HFFc6 (cell line): Measurements from ENCODE around the gene AKR7A2. TPM values are rescaled to one million over a fixed set of nuclear protein-coding genes. Genes with fewer than 3 reads are reported as not detected.

Source experiments
- DNase-seq: peaks from one replicate; pipeline ENCODE4 v3.0.0-alpha.2; 2018
- H3K27ac Mint-ChIP-seq: 2 replicates; pipeline ENCODE4 v1.8.0; 2020; ENCODE audit warnings: mild to moderate bottlenecking, mixed read lengths
- H3K27me3 Mint-ChIP-seq: 2 replicates; pipeline ENCODE4 v1.8.0; 2021; ENCODE audit warnings: mild to moderate bottlenecking, moderate library complexity, mixed read lengths; ENCODE audit not compliant: insufficient read depth
- H3K36me3 Mint-ChIP-seq: 2 replicates; pipeline ENCODE4 v1.8.0; 2021; ENCODE audit warnings: low read depth, mixed read lengths
- H3K4me1 Mint-ChIP-seq: 2 replicates; pipeline ENCODE4 v1.8.0; 2020; ENCODE audit warnings: low read depth, mixed read lengths
- H3K4me3 Mint-ChIP-seq: 2 replicates; pipeline ENCODE4 v1.8.0; 2020; ENCODE audit warnings: mild to moderate bottlenecking, moderate library complexity, mixed read lengths
- H3K9me3 Mint-ChIP-seq: 2 replicates; pipeline ENCODE4 v1.8.0; 2020; ENCODE audit warnings: mild to moderate bottlenecking, mixed read lengths
- total RNA-seq, 6 experiments: library from RNA; stranded (reverse); fragmentation: NEBNext Ultra II Directional; extraction: Animal tissue kit (Norgen Biotek cat#: 25700); gene quantifications; 2 replicates in 1 of 6; 3 replicates in 5 of 6; pipeline ENCODE4 v1.2.3, GENCODE V29; 2021
- TF ChIP-seq, protein P1 (sequence below): fragments of 200-600 bp; sonication (generic); IDR thresholded peaks from 2 replicates; pipeline ENCODE4 v1.5.0; 2021; ENCODE audit warnings: antibody characterized with exemption, mild to moderate bottlenecking

AKR7A2 gene
- total RNA-seq, 6 experiments from 2014 or later: 62.8 to 74.2 (median 69.4) TPM

DNA sequence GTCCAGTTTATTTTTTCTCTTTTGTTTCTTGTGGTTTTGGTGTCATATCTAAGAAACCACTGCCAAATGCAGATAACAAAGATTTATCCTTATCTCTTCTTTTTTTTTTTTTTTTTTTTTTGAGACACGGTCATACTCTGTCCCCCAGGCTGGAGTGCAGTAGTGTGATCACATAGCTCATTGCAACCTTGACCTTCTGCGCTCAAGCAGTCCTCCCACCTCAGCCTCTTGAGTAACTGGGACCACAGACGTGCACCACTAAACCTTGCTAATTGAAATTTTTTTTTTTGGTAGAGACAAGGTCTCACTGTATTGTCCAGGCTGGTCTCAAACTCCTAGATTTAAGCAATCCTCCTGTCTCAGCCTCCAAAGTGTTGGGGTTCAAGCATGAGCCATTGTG, 9.1 kb upstream of the AKR7A2 start:
- Mint-ChIP-seq H3K27ac (no peak overlapping the region), H3K36me3 (peaks cover 13% of the 10 kb centered on the region; the same call in 1 of the 2 replicates), H3K4me3 (no peak overlapping the region), H3K4me1 (peaks cover 10% of the 10 kb centered on the region), H3K9me3 (no peaks in the 10 kb centered on the region), H3K27me3 (peaks cover 11% of the 10 kb centered on the region)
- TF ChIP-seq, protein P1, sequence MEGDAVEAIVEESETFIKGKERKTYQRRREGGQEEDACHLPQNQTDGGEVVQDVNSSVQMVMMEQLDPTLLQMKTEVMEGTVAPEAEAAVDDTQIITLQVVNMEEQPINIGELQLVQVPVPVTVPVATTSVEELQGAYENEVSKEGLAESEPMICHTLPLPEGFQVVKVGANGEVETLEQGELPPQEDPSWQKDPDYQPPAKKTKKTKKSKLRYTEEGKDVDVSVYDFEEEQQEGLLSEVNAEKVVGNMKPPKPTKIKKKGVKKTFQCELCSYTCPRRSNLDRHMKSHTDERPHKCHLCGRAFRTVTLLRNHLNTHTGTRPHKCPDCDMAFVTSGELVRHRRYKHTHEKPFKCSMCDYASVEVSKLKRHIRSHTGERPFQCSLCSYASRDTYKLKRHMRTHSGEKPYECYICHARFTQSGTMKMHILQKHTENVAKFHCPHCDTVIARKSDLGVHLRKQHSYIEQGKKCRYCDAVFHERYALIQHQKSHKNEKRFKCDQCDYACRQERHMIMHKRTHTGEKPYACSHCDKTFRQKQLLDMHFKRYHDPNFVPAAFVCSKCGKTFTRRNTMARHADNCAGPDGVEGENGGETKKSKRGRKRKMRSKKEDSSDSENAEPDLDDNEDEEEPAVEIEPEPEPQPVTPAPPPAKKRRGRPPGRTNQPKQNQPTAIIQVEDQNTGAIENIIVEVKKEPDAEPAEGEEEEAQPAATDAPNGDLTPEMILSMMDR: no peak
- no peak for DNase-seq

DNA sequence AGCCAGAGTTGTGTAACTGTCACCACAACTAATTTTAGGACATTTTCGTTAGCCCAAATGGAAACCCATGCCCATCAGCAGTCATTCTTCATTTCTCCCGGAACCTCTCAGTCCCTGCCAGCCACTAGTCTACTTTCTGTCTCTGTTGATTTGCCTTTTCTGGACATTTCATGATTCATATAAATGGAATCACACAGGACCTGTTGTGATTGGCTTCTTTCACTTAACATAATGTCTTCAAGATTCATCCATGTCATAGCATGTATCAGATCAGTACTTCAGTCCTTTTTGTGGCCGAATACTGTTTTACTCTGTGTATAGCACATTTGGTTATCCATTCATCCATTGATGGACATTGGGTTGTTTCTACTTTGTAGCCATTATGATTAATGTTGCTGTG, 7.3 kb upstream of the AKR7A2 start:
- no peak for DNase-seq
- Mint-ChIP-seq H3K9me3 (no peaks in the 10 kb centered on the region), H3K27me3 (peaks cover 11% of the 10 kb centered on the region), H3K4me1 (peaks cover 22% of the 10 kb centered on the region), H3K36me3 (peaks cover 13% of the 10 kb centered on the region; the same call in 1 of the 2 replicates), H3K4me3 (no peak overlapping the region), H3K27ac (no peak overlapping the region)
- TF ChIP-seq, protein P1: no peak

DNA sequence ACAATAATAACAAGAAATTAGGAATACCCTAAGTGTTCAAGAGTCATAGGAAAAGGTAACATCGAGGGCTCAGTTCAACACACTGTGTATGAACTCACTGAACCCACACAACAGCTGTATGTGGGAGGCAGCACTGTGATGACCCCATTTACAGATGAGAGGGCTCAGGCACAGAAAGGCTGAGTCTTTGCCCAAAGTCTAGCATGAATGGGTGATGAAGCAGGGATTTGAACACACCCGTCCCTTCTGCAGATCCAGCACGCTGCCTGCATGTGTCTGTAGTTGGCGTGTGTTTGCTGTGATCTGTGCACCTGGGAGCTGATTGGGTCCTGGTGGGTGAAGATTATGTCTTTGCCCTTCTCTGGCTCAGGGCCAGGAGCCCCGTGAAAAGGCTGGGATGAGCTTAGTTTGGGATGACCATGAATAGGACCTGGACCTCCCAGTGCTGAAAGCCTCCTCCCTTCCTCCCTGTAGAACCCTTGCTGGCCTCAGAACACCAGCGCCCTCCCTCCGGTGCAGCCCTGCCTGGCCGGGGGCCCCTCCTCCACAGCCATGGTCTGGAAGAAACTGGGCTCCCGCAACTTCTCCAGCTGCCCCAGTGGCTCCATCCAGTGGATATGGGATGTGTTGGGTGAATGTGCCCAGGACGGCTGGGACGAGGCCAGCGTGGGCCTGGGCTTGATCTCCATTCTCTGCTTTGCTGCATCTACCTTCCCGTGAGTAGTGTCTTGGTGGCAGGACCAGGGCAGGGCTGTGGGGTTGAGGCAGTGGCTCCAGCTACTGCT, 5.4 kb upstream of the AKR7A2 start:
- no peak overlapping the region for H3K27ac Mint-ChIP-seq
- H3K4me1 Mint-ChIP-seq: peaks cover 36% of the 10 kb centered on the region
- TF ChIP-seq, protein P1: peak; percentile 15; the same call in 1 of the 2 replicates
- H3K9me3 Mint-ChIP-seq: no peaks in the 10 kb centered on the region
- peaks cover 8% of the 10 kb centered on the region for H3K27me3 Mint-ChIP-seq
- peaks cover 13% of the 10 kb centered on the region; the same call in 1 of the 2 replicates for H3K36me3 Mint-ChIP-seq
- H3K4me3 Mint-ChIP-seq: no peak overlapping the region
- no peak for DNase-seq

DNA sequence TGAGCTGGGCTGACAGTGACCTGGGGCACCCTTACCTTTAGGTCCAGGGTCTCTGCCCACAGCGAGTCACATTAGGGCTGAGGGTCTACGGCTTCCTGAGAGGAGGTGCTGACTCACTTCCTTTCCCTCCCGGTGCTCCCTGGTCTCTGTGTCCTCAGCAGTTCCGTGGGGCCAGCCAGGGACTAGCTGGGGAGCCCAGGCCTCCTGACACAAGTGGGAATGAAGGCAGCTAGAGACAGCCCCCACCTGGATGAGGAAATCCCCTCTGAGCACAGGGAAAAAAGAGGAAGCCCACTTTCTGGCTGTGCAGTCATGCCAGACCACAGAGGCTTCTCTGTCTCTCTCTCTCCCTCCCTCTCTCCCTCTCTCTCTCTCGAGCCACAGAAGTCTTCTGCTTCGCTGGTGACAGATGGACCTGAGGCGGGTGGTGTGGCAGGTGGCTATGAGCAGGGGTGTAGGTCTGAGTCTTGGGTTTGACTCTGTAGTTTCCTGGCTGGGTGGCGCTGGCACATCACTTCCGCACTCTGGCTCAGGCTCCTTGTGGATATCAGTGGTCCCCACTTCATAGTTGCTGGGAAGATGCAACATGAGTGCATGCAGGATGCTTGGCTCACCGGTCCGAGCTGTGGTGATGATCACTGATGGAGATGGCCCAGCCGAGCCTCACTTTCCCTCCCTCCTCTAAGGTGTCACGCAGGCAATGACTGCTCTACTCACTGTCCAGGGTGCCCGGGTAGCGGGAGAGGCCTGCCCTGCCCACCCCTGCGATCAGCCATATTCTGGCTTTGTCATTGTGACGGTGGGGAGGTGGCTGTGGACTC, 3.6 kb upstream of the AKR7A2 start:
- Mint-ChIP-seq H3K4me1 (peaks cover 44% of the 10 kb centered on the region), H3K9me3 (no peaks in the 10 kb centered on the region), H3K27ac (peak overlapping the region; percentile 81), H3K4me3 (peak overlapping the region; percentile 38; the same call in 1 of the 2 replicates), H3K36me3 (peaks cover 13% of the 10 kb centered on the region; the same call in 1 of the 2 replicates), H3K27me3 (peaks cover 5% of the 10 kb centered on the region)
- DNase-seq: peak; percentile 27
- TF ChIP-seq, protein P1: no peak

DNA sequence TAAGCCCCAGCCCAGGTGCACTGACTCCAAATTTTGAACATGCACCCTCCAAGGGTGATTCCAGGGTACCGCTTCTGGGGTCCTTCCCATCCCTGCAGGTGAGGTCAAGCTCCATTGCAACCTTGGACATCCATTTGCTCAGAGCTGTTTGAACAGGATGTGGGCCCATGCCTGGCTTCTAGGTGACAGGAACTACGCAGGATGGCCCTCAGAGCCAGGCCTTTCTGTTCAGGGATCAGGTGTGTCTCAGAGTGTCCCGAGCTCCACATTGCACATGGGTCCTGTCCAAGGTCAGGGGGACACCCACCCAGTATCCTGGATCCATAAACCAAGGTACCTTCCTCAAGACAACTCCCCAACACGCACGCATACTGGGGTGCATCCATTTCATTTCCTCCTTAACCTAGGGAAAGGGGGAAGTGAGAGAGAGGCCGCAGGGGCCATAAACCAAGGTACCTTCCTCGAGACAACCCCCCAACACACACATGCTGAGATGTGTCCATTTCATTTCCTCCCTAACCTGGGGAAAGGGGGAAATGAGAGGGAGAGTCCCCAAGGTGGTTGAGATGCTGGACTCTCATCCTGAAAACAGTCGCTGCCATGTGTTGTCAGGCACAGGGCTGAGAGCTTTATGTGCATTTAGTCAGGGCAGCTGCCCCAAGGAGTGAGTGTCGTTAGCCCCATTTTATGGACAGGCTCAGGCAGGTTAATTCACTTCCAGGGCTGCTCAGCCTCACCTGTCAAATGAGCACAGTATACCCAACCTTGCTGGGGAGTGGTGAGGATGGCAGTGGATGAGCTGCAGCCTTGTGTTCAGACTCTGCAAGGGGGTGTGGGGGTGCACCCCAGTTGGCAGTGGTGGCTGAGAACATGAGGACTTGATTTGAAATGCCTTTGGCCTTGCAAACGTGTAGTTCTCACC, 2.3 kb upstream of the AKR7A2 start:
- no peak for DNase-seq
- H3K36me3 Mint-ChIP-seq: peaks cover 11% of the 10 kb centered on the region; the same call in 1 of the 2 replicates
- TF ChIP-seq, protein P1: no peak
- H3K4me1 Mint-ChIP-seq: peaks cover 55% of the 10 kb centered on the region
- peaks cover 5% of the 10 kb centered on the region for H3K27me3 Mint-ChIP-seq
- no peaks in the 10 kb centered on the region for H3K9me3 Mint-ChIP-seq
- H3K27ac Mint-ChIP-seq: 0 out of 2 replicates have a peak overlapping the region, but pooled peaks have one; percentile 11
- no peak overlapping the region for H3K4me3 Mint-ChIP-seq
